Thyroid gland (tissue), 4 donors: ENCODE measurements around the gene FGF11.

Experiments
- CTCF ChIP-seq, 6 experiments: fragments of 200-600 bp in 3 of 6; fragments of 450-650 bp in 3 of 6; sonication (generic) in 3 of 6; IDR thresholded peaks; one replicate each; pipeline ENCODE4 v1.5.1; 2016 to 2019; ENCODE audit warnings: antibody characterized with exemption in 6 of 6, mild to moderate bottlenecking in 2 of 6, inconsistent platforms in 1 of 6, moderate library complexity in 1 of 6
- POLR2A ChIP-seq, 2 donors: fragments of 450-650 bp; IDR thresholded peaks; one replicate each; pipeline ENCODE4 v1.6.1; 2017; ENCODE audit warnings: antibody characterized with exemption in 2 of 2, mild to moderate bottlenecking in 2 of 2, moderate library complexity in 1 of 2

DNA sequence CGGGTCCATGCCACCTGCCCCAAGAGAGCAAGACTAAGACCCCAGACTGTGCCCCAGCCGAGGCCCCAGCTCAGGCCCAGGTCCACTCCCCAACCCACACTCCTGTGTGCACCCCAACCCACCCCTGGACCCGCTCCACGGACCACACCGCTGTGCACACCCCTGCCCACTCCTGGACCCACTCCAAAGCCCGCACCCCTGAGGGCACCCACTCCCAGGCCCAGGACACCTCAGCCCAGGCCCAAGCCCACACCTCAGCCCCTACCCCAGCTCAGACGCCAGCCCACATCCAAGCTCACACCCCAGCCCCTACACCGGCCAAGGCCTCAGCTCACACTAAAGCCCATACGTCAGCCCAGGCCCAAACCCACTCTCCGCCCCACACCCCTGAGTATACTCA is 9.6 kb upstream of the FGF11 start:
- TF ChIP-seq POLR2A (IDR thresholded peaks at IDR 0.05) (no peak), CTCF (IDR thresholded peaks at IDR 0.05) (no peak)
